B cell (primary cell): Measurements from ENCODE around the gene KDM3A. TPM values are rescaled to one million over a fixed set of nuclear protein-coding genes. Genes with fewer than 3 reads are reported as not detected.

ENCODE experiments used
- ATAC-seq: fragments of 200-7000 bp; cut with Tn5 transposase; one replicate; pipeline ENCODE4 v1.10.0; 2021; ENCODE audit warnings: low read depth, mild to moderate bottlenecking, moderate number of reproducible peaks, moderate library complexity
- CTCF ChIA-PET: fragments of 350-600 bp; sonication (Branson Sonifier 250); formaldehyde crosslinking; loops from one replicate; lab custom pipeline; 2021; ENCODE audit warnings: antibody characterized with exemption, inconsistent platforms; lab: Charles Lee
- POLR2A ChIA-PET: fragments of 350-600 bp; sonication (Branson Sonifier 250); formaldehyde crosslinking; loops from one replicate; lab custom pipeline; 2021; ENCODE audit warnings: antibody characterized with exemption; lab: Charles Lee
- DNase-seq: peaks from one replicate; pipeline ENCODE4 v3.0.0; 2013
- H2AFZ ChIP-seq: 2 replicates; pipeline ENCODE4 v1.6.1; 2012; ENCODE audit warnings: mild to moderate bottlenecking, low read depth, low read length; ENCODE audit not compliant: insufficient read depth, poor library complexity, severe bottlenecking
- H3K27ac ChIP-seq, 2 donors: 1 replicate in 1 of 2; 2 replicates in 1 of 2; pipeline ENCODE4 v1.5.1; 2012 to 2013; ENCODE audit warnings: low read length in 2 of 2, mild to moderate bottlenecking in 2 of 2, moderate library complexity in 1 of 2
- H3K27me3 ChIP-seq, 4 experiments: fragments of 200-600 bp in 1 of 4; sonication (generic) in 1 of 4; replicated peaks in 1 of 4; 1 replicate in 2 of 4; 2 replicates in 2 of 4; pipeline versions ENCODE4 v1.6.1 to v1.7.0; 2013 to 2016; ENCODE audit warnings: low read length in 3 of 4, mild to moderate bottlenecking in 2 of 4, mixed read lengths in 1 of 4, moderate library complexity in 1 of 4; ENCODE audit not compliant: insufficient read depth in 4 of 4, control insufficient read depth in 3 of 4; ENCODE audit errors: control extremely low read depth in 1 of 4
- H3K36me3 ChIP-seq, 2 experiments: replicated peaks in 1 of 2; 1 replicate in 1 of 2; 2 replicates in 1 of 2; pipeline versions ENCODE4 v1.6.1 to v1.7.1; 2013; ENCODE audit warnings: low read length in 1 of 2; ENCODE audit not compliant: insufficient read depth in 2 of 2, control insufficient read depth in 1 of 2; ENCODE audit errors: control extremely low read depth in 1 of 2, extremely low read depth in 1 of 2
- H3K4me1 ChIP-seq, 2 donors: fragments of 200-600 bp in 1 of 2; sonication (generic) in 1 of 2; 1 replicate in 1 of 2; 2 replicates in 1 of 2; pipeline versions ENCODE4 v1.5.1 to v1.6.1; 2013 to 2017; ENCODE audit warnings: low read length in 2 of 2; ENCODE audit not compliant: control insufficient read depth in 2 of 2, insufficient read depth in 2 of 2
- H3K4me2 ChIP-seq: replicated peaks from 2 replicates; pipeline ENCODE3; 2012; ENCODE audit warnings: mild to moderate bottlenecking, low read depth, low read length; ENCODE audit not compliant: poor library complexity, severe bottlenecking
- H3K4me3 ChIP-seq, 5 experiments: fragments of 200-600 bp in 1 of 5; sonication (generic) in 1 of 5; 1 replicate in 3 of 5; 2 replicates in 2 of 5; pipeline versions ENCODE4 v1.5.1 to v1.7.0; 2011 to 2016; ENCODE audit warnings: low read length in 4 of 5, mild to moderate bottlenecking in 4 of 5, low read depth in 2 of 5, control low read depth in 1 of 5, moderate library complexity in 1 of 5; ENCODE audit not compliant: insufficient read depth in 1 of 5; ENCODE audit errors: control extremely low read depth in 1 of 5, extremely low read depth in 1 of 5
- H3K79me2 ChIP-seq: fragments of 200-600 bp; sonication (generic); one replicate; pipeline ENCODE4 v1.6.0; 2016; ENCODE audit warnings: low read length; ENCODE audit not compliant: control insufficient read depth, insufficient read depth
- H3K9ac ChIP-seq: fragments of 200-600 bp; sonication (generic); 2 replicates; pipeline ENCODE4 v1.6.1; 2017; ENCODE audit warnings: mild to moderate bottlenecking, low read length, moderate library complexity
- H3K9me3 ChIP-seq, 3 donors: one replicate each; pipeline versions ENCODE4 v1.6.1 to v1.7.1; 2013; ENCODE audit warnings: low read length in 2 of 3; ENCODE audit not compliant: control insufficient read depth in 2 of 3, insufficient read depth in 1 of 3; ENCODE audit errors: control extremely low read depth in 1 of 3
- H4K20me1 ChIP-seq: 2 replicates; pipeline ENCODE4 v1.6.0; 2012; ENCODE audit warnings: mild to moderate bottlenecking, low read length; ENCODE audit not compliant: insufficient read depth, control insufficient read depth, poor library complexity, severe bottlenecking
- H3K27ac Mint-ChIP-seq: one replicate; pipeline ENCODE4 v1.8.0; 2021; ENCODE audit warnings: mixed read lengths
- H3K27me3 Mint-ChIP-seq: one replicate; pipeline ENCODE4 v1.8.0; 2021; ENCODE audit warnings: mixed read lengths
- H3K4me1 Mint-ChIP-seq: one replicate; pipeline ENCODE4 v1.8.0; 2021; ENCODE audit warnings: mixed read lengths
- H3K4me3 Mint-ChIP-seq: one replicate; pipeline ENCODE4 v1.8.0; 2021; ENCODE audit warnings: mixed read lengths
- H3K9me3 Mint-ChIP-seq: one replicate; pipeline ENCODE4 v1.8.0; 2022; ENCODE audit warnings: mixed read lengths; ENCODE audit not compliant: insufficient read depth
- EZH2 ChIP-seq: IDR thresholded peaks from 2 replicates; pipeline ENCODE4 v1.6.1; 2012; ENCODE audit warnings: borderline replicate concordance, low read depth, mild to moderate bottlenecking, moderate library complexity, low read length; ENCODE audit not compliant: insufficient read depth, poor library complexity, severe bottlenecking
- WGBS: methylation state at CpG from one replicate; pipeline ENCODE4 v1.1.5; 2013; ENCODE audit warnings: missing lambda C conversion rate; ENCODE audit not compliant: insufficient coverage; 5-methylcytosine and 5-hydroxymethylcytosine counted together
- intact Hi-C: fragments of 100-400 bp; cut with micrococcal nuclease; formaldehyde crosslinking; loops from one replicate; pipeline ENCODE4 v1.10.0; 2022
- polyA plus RNA-seq: library from polyadenylated mRNA; depleted of rRNA; stranded (reverse); fragments of >200 nt; gene quantifications from 2 replicates; pipeline ENCODE4 v1.2.3, GENCODE V29; 2012
- total RNA-seq, 2 donors: library from RNA; stranded (reverse); fragments of 120-200 nt in 1 of 2; gene quantifications; 1 replicate in 1 of 2; 2 replicates in 1 of 2; pipeline versions ENCODE4 v1.2.3 to v1.2.4, GENCODE V29; 2013 to 2022
- TF ChIP-seq, protein P1 (sequence below): fragments of 200-600 bp; IDR thresholded peaks from one replicate; pipeline ENCODE4 v1.8.0; 2022; ENCODE audit warnings: antibody characterized with exemption, mild to moderate bottlenecking

The KDM3A gene
- total and polyA plus RNA-seq, 2 donors (not counting 1 experiment from before 2014, with no cell fraction given): 27.7 to 107 TPM

DNA sequence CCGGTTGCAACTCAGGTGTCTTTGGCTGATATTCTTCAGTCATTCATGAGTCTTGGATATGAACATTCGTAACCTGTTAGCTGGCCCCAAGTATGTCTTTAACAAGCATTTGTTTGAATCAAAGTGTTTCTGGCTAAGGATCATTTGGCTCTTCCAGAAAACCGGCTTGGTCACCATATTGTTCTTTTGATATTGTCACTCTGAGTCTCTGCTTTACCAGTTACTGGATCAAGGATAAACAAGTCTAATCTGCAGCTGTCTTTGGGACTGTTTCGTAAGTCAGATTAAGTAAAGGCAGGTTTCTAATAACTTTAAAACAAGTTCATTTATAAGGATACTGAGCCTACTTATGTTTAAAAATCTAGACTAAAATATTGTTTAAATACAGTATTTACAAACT is 49.1 kb downstream of the KDM3A start:
- WGBS: 90% methylated on average over 2 of the region's 4 CpGs
- ChIA-PET POLR2A (no interaction called here), CTCF (no interaction called here)
- Histone ChIP-seq H3K27me3 (no peaks in the 10 kb centered on the region), H3K79me2 (no peaks in the 10 kb centered on the region), H3K36me3 (peaks cover 9 to 71% of the 10 kb centered on the region in 2 experiments), H3K9ac (no peak overlapping the region), H3K9me3 (no peaks in the 10 kb centered on the region), H3K4me1 (peaks cover 0 to 10% of the 10 kb centered on the region in 2 donors), H3K4me2 (no peak overlapping the region), H2AFZ (no peak overlapping the region), H3K4me3 (no peak overlapping the region), H4K20me1 (no peaks in the 10 kb centered on the region), H3K27ac (no peak overlapping the region)
- peaks cover 19% of the 10 kb centered on the region for H3K4me1 Mint-ChIP-seq
- TF ChIP-seq, protein P1, sequence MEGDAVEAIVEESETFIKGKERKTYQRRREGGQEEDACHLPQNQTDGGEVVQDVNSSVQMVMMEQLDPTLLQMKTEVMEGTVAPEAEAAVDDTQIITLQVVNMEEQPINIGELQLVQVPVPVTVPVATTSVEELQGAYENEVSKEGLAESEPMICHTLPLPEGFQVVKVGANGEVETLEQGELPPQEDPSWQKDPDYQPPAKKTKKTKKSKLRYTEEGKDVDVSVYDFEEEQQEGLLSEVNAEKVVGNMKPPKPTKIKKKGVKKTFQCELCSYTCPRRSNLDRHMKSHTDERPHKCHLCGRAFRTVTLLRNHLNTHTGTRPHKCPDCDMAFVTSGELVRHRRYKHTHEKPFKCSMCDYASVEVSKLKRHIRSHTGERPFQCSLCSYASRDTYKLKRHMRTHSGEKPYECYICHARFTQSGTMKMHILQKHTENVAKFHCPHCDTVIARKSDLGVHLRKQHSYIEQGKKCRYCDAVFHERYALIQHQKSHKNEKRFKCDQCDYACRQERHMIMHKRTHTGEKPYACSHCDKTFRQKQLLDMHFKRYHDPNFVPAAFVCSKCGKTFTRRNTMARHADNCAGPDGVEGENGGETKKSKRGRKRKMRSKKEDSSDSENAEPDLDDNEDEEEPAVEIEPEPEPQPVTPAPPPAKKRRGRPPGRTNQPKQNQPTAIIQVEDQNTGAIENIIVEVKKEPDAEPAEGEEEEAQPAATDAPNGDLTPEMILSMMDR: no peak
- TF ChIP-seq EZH2: no peak
- intact Hi-C loops: no loop called here
- H3K27ac Mint-ChIP-seq: no peak overlapping the region
- H3K9me3 Mint-ChIP-seq: no peaks in the 10 kb centered on the region
- DNase-seq (no peak), ATAC-seq (no peak)
- no peaks in the 10 kb centered on the region for H3K27me3 Mint-ChIP-seq
- H3K4me3 Mint-ChIP-seq: no peak overlapping the region

DNA sequence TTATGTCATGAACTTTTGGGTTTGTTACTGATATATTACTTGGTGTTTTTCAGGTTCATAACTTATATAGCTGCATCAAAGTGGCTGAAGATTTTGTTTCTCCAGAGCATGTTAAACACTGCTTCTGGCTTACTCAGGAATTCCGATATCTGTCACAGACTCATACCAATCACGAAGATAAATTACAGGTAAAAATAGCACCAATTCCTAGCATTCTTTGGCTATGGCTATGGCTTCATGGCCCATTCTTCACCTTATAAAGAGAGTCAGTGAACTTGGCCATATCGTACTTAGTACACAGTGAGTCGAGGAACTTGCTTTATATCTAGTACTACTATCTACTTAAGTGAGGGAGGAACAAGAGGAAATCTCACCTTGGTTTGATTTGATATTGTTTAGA is 49.9 kb downstream of the KDM3A start:
- POLR2A ChIA-PET: no interaction called here
- H3K9me3 Mint-ChIP-seq: no peaks in the 10 kb centered on the region

More for the DNA sequence above, 49.9 kb downstream of the KDM3A start:
- Mint-ChIP-seq H3K27ac (no peak overlapping the region), H3K4me1 (peaks cover 25% of the 10 kb centered on the region), H3K4me3 (no peak overlapping the region), H3K27me3 (no peaks in the 10 kb centered on the region)
- Histone ChIP-seq H3K4me2 (no peak overlapping the region), H3K27ac (no peak overlapping the region), H2AFZ (no peak overlapping the region), H3K4me1 (peaks cover 0 to 10% of the 10 kb centered on the region in 2 donors), H3K79me2 (no peaks in the 10 kb centered on the region), H3K36me3 (peaks cover 5 to 63% of the 10 kb centered on the region in 2 experiments), H3K9ac (no peak overlapping the region), H3K9me3 (no peaks in the 10 kb centered on the region), H4K20me1 (no peaks in the 10 kb centered on the region), H3K27me3 (no peaks in the 10 kb centered on the region), H3K4me3 (no peak overlapping the region)
- 100% methylated on average over 2 of the region's 4 CpGs for WGBS
- no peak for DNase-seq
- intact Hi-C loops: no loop called here
- CTCF ChIA-PET: no interaction called here
- ATAC-seq: no peak
- TF ChIP-seq, protein P1: no peak
- no peak for TF ChIP-seq EZH2
